Endometrial microvascular endothelial cells (primary cell): ENCODE data around the gene AP4S1. TPM values are rescaled to one million over a fixed set of nuclear protein-coding genes. Genes with fewer than 3 reads are reported as not detected.
"Not testable (repeated sequence)": the region's sequence is repeated elsewhere in the genome, so short reads cannot be mapped to it uniquely, and the experiment has no call there.

Experiments
- in situ Hi-C: cut with HindIII; loops from 2 replicates; pipeline ENCODE4 v1.10.0; 2017; ENCODE audit warnings: low sequenced_read_pairs, low pct_unique_long_range_greater_than_20kb; ENCODE audit errors: inconsistent ontology term
- total RNA-seq: library from RNA; depleted of rRNA; stranded (reverse); fragments of >200 nt; gene quantifications from one replicate; pipeline ENCODE4 v1.2.3, GENCODE V29; 2015; ENCODE audit errors: inconsistent ontology term

The AP4S1 gene
- total RNA-seq, 1 donor from 2014 or later, result 18.8 TPM

- in situ Hi-C loops, result no loop called here
Observed at GRCh38 chr14:31070431-31070830, 45.0 kb downstream of the AP4S1 start.

- in situ Hi-C loops, result no loop called here
Observed at GRCh38 chr14:31071151-31071550, 45.7 kb downstream of the AP4S1 start.

- in situ Hi-C loops, result no loop called here
Observed at GRCh38 chr14:31075144-31075543, 49.7 kb downstream of the AP4S1 start.

GRCh38 chr14:31078766-31079165 is 53.3 kb downstream of the AP4S1 start:
- in situ Hi-C loops, result no loop called here

GRCh38 chr14:31080056-31080455 is 54.6 kb downstream of the AP4S1 start:
- in situ Hi-C loops, result no loop called here

GRCh38 chr14:31080484-31080883 is 55.0 kb downstream of the AP4S1 start:
- in situ Hi-C loops, result no loop called here

- in situ Hi-C loops, result no loop called here
Observed at GRCh38 chr14:31083781-31084180, 58.3 kb downstream of the AP4S1 start.

GRCh38 chr14:31084385-31084784 is 58.9 kb downstream of the AP4S1 start:
- in situ Hi-C loops, result no loop called here

GRCh38 chr14:31085027-31085426 is 59.6 kb downstream of the AP4S1 start:
- in situ Hi-C loops, result no loop called here

- in situ Hi-C loops, result not testable (repeated sequence)
Observed at GRCh38 chr14:31086466-31086865, 61.0 kb downstream of the AP4S1 start.

GRCh38 chr14:31090883-31091764 is 65.7 kb downstream of the AP4S1 start:
- in situ Hi-C loops, result no loop called here

GRCh38 chr14:31092160-31092708 is 66.8 kb downstream of the AP4S1 start:
- in situ Hi-C loops, result no loop called here

- in situ Hi-C loops, result not testable (repeated sequence)
Observed at GRCh38 chr14:31093884-31094839, 68.7 kb downstream of the AP4S1 start.

GRCh38 chr14:31095817-31096216 is 70.4 kb downstream of the AP4S1 start:
- in situ Hi-C loops, result not testable (repeated sequence)

- in situ Hi-C loops, result no loop called here
Observed at GRCh38 chr14:31096255-31096654, 70.8 kb downstream of the AP4S1 start.

GRCh38 chr14:31097081-31097480 is 71.6 kb downstream of the AP4S1 start:
- in situ Hi-C loops, result no loop called here

GRCh38 chr14:31106768-31107167 is 81.3 kb downstream of the AP4S1 start:
- in situ Hi-C loops, result no loop called here

GRCh38 chr14:31109257-31109656 is 83.8 kb downstream of the AP4S1 start:
- in situ Hi-C loops, result no loop called here

GRCh38 chr14:31110872-31111271 is 85.4 kb downstream of the AP4S1 start:
- in situ Hi-C loops, result no loop called here
